Thyroid gland (tissue), 4 donors: ENCODE measurements around the gene OR2AT4.

Experiments
- POLR2A ChIP-seq, 2 donors: fragments of 450-650 bp; IDR thresholded peaks; one replicate each; pipeline ENCODE4 v1.6.1; 2017; ENCODE audit warnings: antibody characterized with exemption in 2 of 2, mild to moderate bottlenecking in 2 of 2, moderate library complexity in 1 of 2
- TF ChIP-seq, protein P1 (sequence below), 6 experiments: fragments of 200-600 bp in 3 of 6; fragments of 450-650 bp in 3 of 6; sonication (generic) in 3 of 6; IDR thresholded peaks; one replicate each; pipeline ENCODE4 v1.5.1; 2016 to 2019; ENCODE audit warnings: antibody characterized with exemption in 6 of 6, mild to moderate bottlenecking in 2 of 6, inconsistent platforms in 1 of 6, moderate library complexity in 1 of 6

DNA sequence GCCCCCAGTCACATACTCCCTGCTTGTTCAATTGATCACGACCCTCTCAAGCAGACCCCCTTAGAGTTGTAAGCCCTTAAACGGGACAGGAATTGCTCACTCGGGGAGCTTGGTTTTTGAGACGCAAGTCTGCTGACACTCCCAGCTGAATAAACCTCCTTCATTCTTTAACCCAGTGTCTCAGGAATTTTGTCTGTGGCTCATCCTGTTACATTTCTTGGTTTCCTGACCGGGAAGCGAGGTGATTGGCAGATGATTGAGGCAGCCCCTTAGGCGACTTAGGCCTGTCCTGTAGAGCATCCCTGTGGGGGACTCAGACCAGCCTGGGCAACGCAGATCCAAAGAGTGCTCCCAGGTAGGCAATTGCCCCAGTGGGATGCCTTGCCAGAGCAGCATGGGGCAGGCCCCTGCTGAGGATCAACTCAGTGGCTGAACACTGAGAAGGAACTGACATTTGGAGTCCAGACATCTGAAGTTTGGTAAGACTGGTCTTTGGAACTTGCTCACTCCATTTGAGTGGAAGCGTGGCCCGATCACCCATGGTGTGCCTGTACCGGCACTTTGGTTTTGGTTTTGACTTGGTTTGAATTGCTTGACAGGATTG is 56.4 kb downstream of the OR2AT4 start:
- no peak for TF ChIP-seq POLR2A (IDR thresholded peaks at IDR 0.05)
- TF ChIP-seq, protein P1, sequence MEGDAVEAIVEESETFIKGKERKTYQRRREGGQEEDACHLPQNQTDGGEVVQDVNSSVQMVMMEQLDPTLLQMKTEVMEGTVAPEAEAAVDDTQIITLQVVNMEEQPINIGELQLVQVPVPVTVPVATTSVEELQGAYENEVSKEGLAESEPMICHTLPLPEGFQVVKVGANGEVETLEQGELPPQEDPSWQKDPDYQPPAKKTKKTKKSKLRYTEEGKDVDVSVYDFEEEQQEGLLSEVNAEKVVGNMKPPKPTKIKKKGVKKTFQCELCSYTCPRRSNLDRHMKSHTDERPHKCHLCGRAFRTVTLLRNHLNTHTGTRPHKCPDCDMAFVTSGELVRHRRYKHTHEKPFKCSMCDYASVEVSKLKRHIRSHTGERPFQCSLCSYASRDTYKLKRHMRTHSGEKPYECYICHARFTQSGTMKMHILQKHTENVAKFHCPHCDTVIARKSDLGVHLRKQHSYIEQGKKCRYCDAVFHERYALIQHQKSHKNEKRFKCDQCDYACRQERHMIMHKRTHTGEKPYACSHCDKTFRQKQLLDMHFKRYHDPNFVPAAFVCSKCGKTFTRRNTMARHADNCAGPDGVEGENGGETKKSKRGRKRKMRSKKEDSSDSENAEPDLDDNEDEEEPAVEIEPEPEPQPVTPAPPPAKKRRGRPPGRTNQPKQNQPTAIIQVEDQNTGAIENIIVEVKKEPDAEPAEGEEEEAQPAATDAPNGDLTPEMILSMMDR (IDR thresholded peaks at IDR 0.05), result no peak
